DND-41 (cell line): Measurements from ENCODE around the gene ASB5.

ENCODE experiments used
- CTCF ChIP-seq: IDR thresholded peaks from 2 replicates; pipeline ENCODE4 v1.5.1; 2012; ENCODE audit warnings: borderline replicate concordance, low read length, moderate library complexity, mild to moderate bottlenecking; ENCODE audit not compliant: poor library complexity, severe bottlenecking; ENCODE audit errors: extremely low read depth
- EZH2 ChIP-seq: IDR thresholded peaks from 3 replicates; pipeline ENCODE4 v1.6.1; 2012; ENCODE audit warnings: borderline replicate concordance, low read depth, mild to moderate bottlenecking, moderate library complexity, low read length, inconsistent platforms; ENCODE audit not compliant: severe bottlenecking

GRCh38 chr4:176186671-176187395 is 82.2 kb downstream of the ASB5 start:
- TF ChIP-seq EZH2 (no peak), CTCF (no peak)
